Measurements from ENCODE around the gene RAB1B. TPM values are rescaled to one million over a fixed set of nuclear protein-coding genes. Genes with fewer than 3 reads are reported as not detected.

Gene RAB1B
- total RNA-seq, 4 donors from 2014 or later = 97.2 to 163 (median 132) TPM

DNA sequence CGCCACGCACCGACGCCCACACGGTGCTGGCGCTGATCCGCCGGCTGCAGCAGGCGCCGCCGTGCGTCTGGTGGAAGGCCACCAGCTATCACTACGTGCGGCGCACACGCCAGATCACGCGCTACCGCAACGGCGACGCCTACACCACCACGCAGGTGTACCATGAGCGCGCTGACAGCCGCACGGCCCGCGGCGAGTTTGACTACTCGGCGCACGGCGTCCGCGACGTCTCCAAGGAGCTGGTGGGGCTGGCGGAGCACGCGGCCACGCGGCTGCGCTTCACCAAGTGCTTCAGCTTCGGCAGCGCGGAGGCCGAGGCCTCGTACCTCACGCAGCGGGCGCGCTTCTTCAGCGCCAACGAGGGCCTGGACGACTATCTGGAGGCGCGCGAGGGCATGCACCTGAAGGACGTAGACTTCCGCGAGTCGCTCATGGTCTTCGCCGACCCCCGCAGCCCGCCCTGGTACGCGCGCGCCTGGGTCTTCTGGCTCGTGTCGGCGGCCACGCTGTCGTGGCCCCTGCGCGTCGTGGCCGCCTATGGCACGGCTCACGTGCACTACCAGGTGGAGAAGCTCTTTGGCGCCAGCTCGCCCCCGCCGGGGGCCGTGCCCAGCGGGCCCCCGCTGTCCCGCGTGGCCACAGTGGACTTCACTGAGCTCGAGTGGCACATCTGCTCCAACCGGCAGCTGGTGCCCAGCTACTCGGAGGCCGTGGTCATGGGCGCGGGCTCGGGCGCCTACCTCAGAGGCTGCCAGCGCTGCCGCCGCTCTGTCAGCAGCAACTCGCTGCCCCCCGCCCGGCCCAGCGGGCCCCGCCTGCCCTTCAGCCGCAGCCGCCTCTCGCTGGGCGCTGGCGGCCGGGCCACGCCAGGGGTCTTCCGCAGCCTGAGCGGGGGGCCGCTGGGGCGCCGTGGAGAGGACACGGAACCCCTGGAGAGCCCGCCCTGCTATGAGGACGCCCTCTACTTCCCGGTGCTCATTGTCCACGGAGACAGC is 26.5 kb downstream of the RAB1B start:
- no peaks in the 10 kb centered on the region for H3K36me3 ChIP-seq
- no peaks in the 10 kb centered on the region for H3K9me3 ChIP-seq
- 75% methylated on average over 70 of the region's 123 CpGs for WGBS
- intact Hi-C loops (cut with DNase I) = no loop called here
- no peak for DNase-seq (ENCODE audit: extremely low spot score)
- H3K27ac ChIP-seq (replicated peaks in 1 of 4) = no peak overlapping the region
- H3K4me3 ChIP-seq = no peak overlapping the region
- H3K4me1 ChIP-seq = peaks cover 8 to 19% (median 16%) of the 10 kb centered on the region in 4 donors
- TF ChIP-seq EP300 (IDR thresholded peaks at IDR 0.05) = no peak
- no peak for TF ChIP-seq POLR2A (IDR thresholded peaks at IDR 0.05; ENCODE audit: low read depth)
- peaks cover 2 to 71% (median 20%) of the 10 kb centered on the region in 4 donors for H3K27me3 ChIP-seq

DNA sequence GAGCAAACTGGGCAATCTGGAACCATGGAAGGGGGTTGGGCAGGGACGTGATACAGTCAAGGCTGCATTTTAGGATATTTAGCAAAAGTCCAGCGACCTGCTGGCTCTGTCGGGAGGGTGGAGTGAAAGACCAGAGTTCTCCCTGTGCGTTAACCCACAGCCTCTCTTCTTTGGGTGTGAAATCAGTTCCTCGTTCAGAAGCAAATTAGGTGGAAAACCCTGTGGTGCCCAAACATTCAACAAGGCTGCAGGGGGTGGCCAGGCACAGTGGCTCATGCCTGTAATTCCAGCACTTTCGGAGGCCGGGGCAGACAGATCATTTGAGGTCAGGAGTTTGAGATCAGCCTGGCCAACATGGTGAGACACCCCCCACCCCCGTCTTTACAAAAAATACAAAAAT is 29.2 kb downstream of the RAB1B start:
- intact Hi-C loops (cut with DNase I) = no loop called here
- H3K4me1 ChIP-seq = peaks cover 0 to 2% (median 0%) of the 10 kb centered on the region in 4 donors
- no peak for DNase-seq (ENCODE audit: extremely low spot score)
- 60% methylated on average over 8 of the region's 8 CpGs for WGBS
- no peak overlapping the region for H3K4me3 ChIP-seq
- no peaks in the 10 kb centered on the region for H3K9me3 ChIP-seq
- peaks cover 0 to 56% (median 11%) of the 10 kb centered on the region in 4 donors for H3K27me3 ChIP-seq
- H3K36me3 ChIP-seq = no peaks in the 10 kb centered on the region
- no peak overlapping the region for H3K27ac ChIP-seq (replicated peaks in 1 of 4)
- TF ChIP-seq POLR2AphosphoS5 (IDR thresholded peaks at IDR 0.05) = no peak
- TF ChIP-seq EP300 (IDR thresholded peaks at IDR 0.05) = no peak
- TF ChIP-seq, protein P1, sequence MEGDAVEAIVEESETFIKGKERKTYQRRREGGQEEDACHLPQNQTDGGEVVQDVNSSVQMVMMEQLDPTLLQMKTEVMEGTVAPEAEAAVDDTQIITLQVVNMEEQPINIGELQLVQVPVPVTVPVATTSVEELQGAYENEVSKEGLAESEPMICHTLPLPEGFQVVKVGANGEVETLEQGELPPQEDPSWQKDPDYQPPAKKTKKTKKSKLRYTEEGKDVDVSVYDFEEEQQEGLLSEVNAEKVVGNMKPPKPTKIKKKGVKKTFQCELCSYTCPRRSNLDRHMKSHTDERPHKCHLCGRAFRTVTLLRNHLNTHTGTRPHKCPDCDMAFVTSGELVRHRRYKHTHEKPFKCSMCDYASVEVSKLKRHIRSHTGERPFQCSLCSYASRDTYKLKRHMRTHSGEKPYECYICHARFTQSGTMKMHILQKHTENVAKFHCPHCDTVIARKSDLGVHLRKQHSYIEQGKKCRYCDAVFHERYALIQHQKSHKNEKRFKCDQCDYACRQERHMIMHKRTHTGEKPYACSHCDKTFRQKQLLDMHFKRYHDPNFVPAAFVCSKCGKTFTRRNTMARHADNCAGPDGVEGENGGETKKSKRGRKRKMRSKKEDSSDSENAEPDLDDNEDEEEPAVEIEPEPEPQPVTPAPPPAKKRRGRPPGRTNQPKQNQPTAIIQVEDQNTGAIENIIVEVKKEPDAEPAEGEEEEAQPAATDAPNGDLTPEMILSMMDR (IDR thresholded peaks at IDR 0.05) = no peak
- no peak for TF ChIP-seq POLR2A (IDR thresholded peaks at IDR 0.05; ENCODE audit: low read depth)

DNA sequence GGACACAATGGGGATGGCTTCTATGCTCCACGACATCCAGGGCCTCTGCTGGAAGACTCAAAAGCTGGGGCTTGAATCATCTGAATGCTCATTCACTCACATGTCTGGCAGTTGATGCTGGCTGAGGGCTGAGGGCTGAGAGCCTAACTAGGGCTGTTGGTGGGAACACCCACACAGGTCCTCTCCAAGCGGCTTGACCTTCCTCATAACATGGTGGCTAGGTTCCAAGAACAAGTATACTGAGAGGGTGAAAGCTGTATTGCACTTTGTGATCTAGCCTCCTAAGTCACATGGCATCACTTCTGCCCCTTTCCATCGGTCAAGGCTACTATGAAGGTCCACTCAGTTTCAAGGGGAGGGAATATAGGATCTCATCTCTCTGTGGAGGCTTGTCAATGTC is 30.7 kb downstream of the RAB1B start:
- Histone ChIP-seq H3K27me3 (peaks cover 0 to 40% (median 0%) of the 10 kb centered on the region in 4 donors), H3K27ac (replicated peaks in 1 of 4) (no peak overlapping the region), H3K36me3 (no peaks in the 10 kb centered on the region), H3K4me1 (no peaks in the 10 kb centered on the region), H3K4me3 (no peak overlapping the region), H3K9me3 (no peaks in the 10 kb centered on the region)
- 63% methylated on average over 3 of the region's 3 CpGs for WGBS
- intact Hi-C loops (cut with DNase I) = no loop called here
- TF ChIP-seq, protein P1 (IDR thresholded peaks at IDR 0.05) = no peak
- TF ChIP-seq EP300 (IDR thresholded peaks at IDR 0.05) = no peak
- TF ChIP-seq POLR2AphosphoS5 (IDR thresholded peaks at IDR 0.05) = no peak
- TF ChIP-seq POLR2A (IDR thresholded peaks at IDR 0.05; ENCODE audit: low read depth) = no peak
- DNase-seq (ENCODE audit: extremely low spot score) = no peak

DNA sequence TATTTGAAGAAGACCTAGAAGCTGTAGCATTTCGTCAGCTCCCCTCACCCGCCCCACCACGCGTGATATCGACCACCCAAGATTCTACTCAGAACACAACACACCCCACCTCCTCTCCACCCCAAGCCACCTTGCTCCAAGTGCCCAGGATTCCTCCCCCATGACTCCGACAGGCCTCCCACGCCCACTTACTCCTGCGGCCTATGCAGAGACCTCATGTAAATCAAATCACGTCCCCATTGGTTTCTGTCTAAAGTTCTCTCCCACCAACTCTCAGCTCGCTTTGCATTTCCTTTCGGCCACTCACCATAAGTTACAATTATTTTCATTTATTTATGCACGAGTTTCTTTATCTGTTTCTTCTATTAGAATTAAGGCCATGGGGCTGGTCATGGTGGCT is 34.2 kb downstream of the RAB1B start:
- Histone ChIP-seq H3K9me3 (no peaks in the 10 kb centered on the region), H3K27ac (replicated peaks in 1 of 4) (no peak overlapping the region), H3K4me1 (no peaks in the 10 kb centered on the region), H3K36me3 (no peaks in the 10 kb centered on the region), H3K4me3 (no peak overlapping the region), H3K27me3 (peaks cover 0 to 7% (median 0%) of the 10 kb centered on the region in 4 donors)
- intact Hi-C loops (cut with DNase I) = no loop called here
- no peak for DNase-seq (ENCODE audit: extremely low spot score)
- WGBS = 82% methylated on average over 12 of the region's 12 CpGs
- no peak for TF ChIP-seq POLR2AphosphoS5 (IDR thresholded peaks at IDR 0.05)
- TF ChIP-seq, protein P1 (IDR thresholded peaks at IDR 0.05) = no peak
- no peak for TF ChIP-seq POLR2A (IDR thresholded peaks at IDR 0.05; ENCODE audit: low read depth)
- TF ChIP-seq EP300 (IDR thresholded peaks at IDR 0.05) = no peak

DNA sequence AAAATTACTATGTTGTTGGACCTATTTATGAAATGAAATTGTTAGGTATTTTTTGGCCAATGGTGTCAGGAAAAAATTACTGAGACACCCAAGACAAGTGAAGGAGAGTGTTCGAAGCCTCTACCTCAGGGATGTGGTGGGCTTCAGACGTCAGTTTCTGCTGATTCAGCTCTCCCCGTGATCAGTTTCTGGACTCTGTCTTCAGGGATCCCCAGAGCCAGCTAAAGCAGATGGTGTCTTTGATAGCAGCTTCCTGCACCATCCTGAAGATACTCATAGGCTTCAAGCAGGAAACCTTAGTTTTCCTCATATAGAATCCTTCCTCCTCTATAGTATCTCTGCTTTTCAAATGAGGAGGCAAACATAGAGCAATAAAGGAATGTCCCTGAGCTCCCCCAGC is 41.0 kb downstream of the RAB1B start:
- no peak overlapping the region for H3K4me3 ChIP-seq
- H3K36me3 ChIP-seq = no peaks in the 10 kb centered on the region
- no peaks in the 10 kb centered on the region for H3K27me3 ChIP-seq
- H3K27ac ChIP-seq (replicated peaks in 1 of 4) = no peak overlapping the region
- TF ChIP-seq EP300 (IDR thresholded peaks at IDR 0.05) (no peak), POLR2AphosphoS5 (IDR thresholded peaks at IDR 0.05) (no peak), POLR2A (IDR thresholded peaks at IDR 0.05; ENCODE audit: low read depth) (no peak)
- TF ChIP-seq, protein P1 (IDR thresholded peaks at IDR 0.05) = no peak
- no peak for DNase-seq (ENCODE audit: extremely low spot score)
- WGBS = 42% methylated on average over 3 of the region's 3 CpGs
- intact Hi-C loops (cut with DNase I) = no loop called here
- no peaks in the 10 kb centered on the region for H3K9me3 ChIP-seq
- peaks cover 16 to 31% (median 24%) of the 10 kb centered on the region in 4 donors for H3K4me1 ChIP-seq
